ENCODE data around the gene LGR5. TPM values are rescaled to one million over a fixed set of nuclear protein-coding genes. Genes with fewer than 3 reads are reported as not detected.

LGR5 gene
- total and polyA plus RNA-seq, 2 of the 13 experiments (the other 11 are each of a cell fraction or from before 2014, with no cell fraction given): 37.0 to 121 TPM

- H2AFZ ChIP-seq (ENCODE audit: low read length): no peak overlapping the region
- CTCF ChIA-PET (ENCODE audit: low intra/inter-chr PET ratio, low total read pairs): interaction anchor here (2.3 kb wide), 1 partner anchor 134 kb away, joined by 8 read pairs; no protein-coding TSS in a partner anchor
- H3K9ac ChIP-seq (ENCODE audit: insufficient read depth, low read depth, low read length): no peak overlapping the region
- H3K27me3 ChIP-seq (ENCODE audit: control insufficient read depth in 1 of 2, insufficient read depth in 2 of 2, low read length in 2 of 2): no peaks in the 10 kb centered on the region
- no peak overlapping the region for H3K4me3 ChIP-seq (replicated peaks in 1 of 3; ENCODE audit: insufficient read depth in 1 of 3, low read depth in 2 of 3, low read length in 3 of 3)
- DNase-seq (ENCODE audit: low spot score) (no peak), ATAC-seq (no peak), FAIRE-seq (no peak)
- H3K36me3 ChIP-seq (replicated peaks in 1 of 2; ENCODE audit: control insufficient read depth in 1 of 2, insufficient read depth in 2 of 2, low read length in 2 of 2): no peaks in the 10 kb centered on the region
- POLR2A ChIA-PET: no interaction called here
- TF ChIP-seq, protein P1, sequence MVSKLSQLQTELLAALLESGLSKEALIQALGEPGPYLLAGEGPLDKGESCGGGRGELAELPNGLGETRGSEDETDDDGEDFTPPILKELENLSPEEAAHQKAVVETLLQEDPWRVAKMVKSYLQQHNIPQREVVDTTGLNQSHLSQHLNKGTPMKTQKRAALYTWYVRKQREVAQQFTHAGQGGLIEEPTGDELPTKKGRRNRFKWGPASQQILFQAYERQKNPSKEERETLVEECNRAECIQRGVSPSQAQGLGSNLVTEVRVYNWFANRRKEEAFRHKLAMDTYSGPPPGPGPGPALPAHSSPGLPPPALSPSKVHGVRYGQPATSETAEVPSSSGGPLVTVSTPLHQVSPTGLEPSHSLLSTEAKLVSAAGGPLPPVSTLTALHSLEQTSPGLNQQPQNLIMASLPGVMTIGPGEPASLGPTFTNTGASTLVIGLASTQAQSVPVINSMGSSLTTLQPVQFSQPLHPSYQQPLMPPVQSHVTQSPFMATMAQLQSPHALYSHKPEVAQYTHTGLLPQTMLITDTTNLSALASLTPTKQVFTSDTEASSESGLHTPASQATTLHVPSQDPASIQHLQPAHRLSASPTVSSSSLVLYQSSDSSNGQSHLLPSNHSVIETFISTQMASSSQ (IDR thresholded peaks at IDR 0.05; ENCODE audit: low read depth): no peak
- TF ChIP-seq, protein P1 (CRISPR knock-in tag; IDR thresholded peaks at IDR 0.05; ENCODE audit: borderline replicate concordance): no peak
- no peak for TF ChIP-seq ZBTB44 (CRISPR knock-in tag; IDR thresholded peaks at IDR 0.05)
- no peak for TF ChIP-seq ZNF30 (CRISPR knock-in tag; IDR thresholded peaks at IDR 0.05)
- TF ChIP-seq MYNN (CRISPR knock-in tag; IDR thresholded peaks at IDR 0.05; ENCODE audit: low read depth): no peak
- no peak for TF ChIP-seq CEBPZ (IDR thresholded peaks at IDR 0.05; ENCODE audit: low read length)
- TF ChIP-seq ZNF839 (CRISPR knock-in tag; IDR thresholded peaks at IDR 0.05; ENCODE audit: borderline replicate concordance): no peak
- WGBS (ENCODE audit: low lambda C conversion rate): 93% methylated on average over 3 of the region's 3 CpGs
- no peaks in the 10 kb centered on the region for H4K20me1 ChIP-seq (ENCODE audit: insufficient read depth, low read length)
- no peaks in the 10 kb centered on the region for H3K79me2 ChIP-seq (ENCODE audit: insufficient read depth, low read length)
- H3K9me3 ChIP-seq (ENCODE audit: low read length): peaks cover 14% of the 10 kb centered on the region; the same call in 1 of the 2 replicates
- intact Hi-C loops (cut with micrococcal nuclease; ENCODE audit: unreplicated experiment) (loop anchor here (5.0 kb wide), 2 partner anchors 120 to 135 kb away; no protein-coding TSS in a partner anchor), in situ Hi-C loops (cut with HindIII; ENCODE audit: extremely low pct_ligation_motif_present, low pct_unique_long_range_greater_than_20kb) (loop anchor here (10.0 kb wide), 1 partner anchor 338 kb away; the partner anchor contains the start of gene RAB21)
- no peaks in the 10 kb centered on the region for H3K4me1 ChIP-seq (ENCODE audit: insufficient read depth, low read length)
- BruUV-seq (replicated peaks): no TSS peak
- no peak overlapping the region for H3K4me2 ChIP-seq (ENCODE audit: low read depth, low read length)
- no peak overlapping the region for H3K27ac ChIP-seq (ENCODE audit: extremely low read length, insufficient read depth, low read length)
Measured at GRCh38 chr12:71417181-71417580, 22.4 kb upstream of the LGR5 start.
